ENCODE measurements around the gene SUGP1. TPM values are rescaled to one million over a fixed set of nuclear protein-coding genes. Genes with fewer than 3 reads are reported as not detected.

SUGP1 gene
- 10 to 100 TPM; 15.5 to 37.3 (median 24.0) TPM for total RNA-seq

GRCh38 chr19:19320361-19321140 lies at the start of gene SUGP1, which contains the start of gene MAU2:
Gene SUGP1 (minus strand): TSS chr19:19320509. CDS start chr19:19320496, 13 bp downstream.
Gene MAU2 (plus strand): TSS chr19:19320829. CDS start chr19:19320860, 31 bp downstream.
- TF ChIP-seq, protein P1, sequence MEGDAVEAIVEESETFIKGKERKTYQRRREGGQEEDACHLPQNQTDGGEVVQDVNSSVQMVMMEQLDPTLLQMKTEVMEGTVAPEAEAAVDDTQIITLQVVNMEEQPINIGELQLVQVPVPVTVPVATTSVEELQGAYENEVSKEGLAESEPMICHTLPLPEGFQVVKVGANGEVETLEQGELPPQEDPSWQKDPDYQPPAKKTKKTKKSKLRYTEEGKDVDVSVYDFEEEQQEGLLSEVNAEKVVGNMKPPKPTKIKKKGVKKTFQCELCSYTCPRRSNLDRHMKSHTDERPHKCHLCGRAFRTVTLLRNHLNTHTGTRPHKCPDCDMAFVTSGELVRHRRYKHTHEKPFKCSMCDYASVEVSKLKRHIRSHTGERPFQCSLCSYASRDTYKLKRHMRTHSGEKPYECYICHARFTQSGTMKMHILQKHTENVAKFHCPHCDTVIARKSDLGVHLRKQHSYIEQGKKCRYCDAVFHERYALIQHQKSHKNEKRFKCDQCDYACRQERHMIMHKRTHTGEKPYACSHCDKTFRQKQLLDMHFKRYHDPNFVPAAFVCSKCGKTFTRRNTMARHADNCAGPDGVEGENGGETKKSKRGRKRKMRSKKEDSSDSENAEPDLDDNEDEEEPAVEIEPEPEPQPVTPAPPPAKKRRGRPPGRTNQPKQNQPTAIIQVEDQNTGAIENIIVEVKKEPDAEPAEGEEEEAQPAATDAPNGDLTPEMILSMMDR (IDR thresholded peaks at IDR 0.05; ENCODE audit: low read depth) = no peak

GRCh38 chr19:19368087-19368486 lies 47.8 kb upstream of the SUGP1 start:
- TF ChIP-seq, protein P1 (IDR thresholded peaks at IDR 0.05; ENCODE audit: low read depth) = no peak

- TF ChIP-seq, protein P1 (IDR thresholded peaks at IDR 0.05; ENCODE audit: low read depth) = no peak
Observed at GRCh38 chr19:19366434-19367396, 46.4 kb upstream of the SUGP1 start.

DNA sequence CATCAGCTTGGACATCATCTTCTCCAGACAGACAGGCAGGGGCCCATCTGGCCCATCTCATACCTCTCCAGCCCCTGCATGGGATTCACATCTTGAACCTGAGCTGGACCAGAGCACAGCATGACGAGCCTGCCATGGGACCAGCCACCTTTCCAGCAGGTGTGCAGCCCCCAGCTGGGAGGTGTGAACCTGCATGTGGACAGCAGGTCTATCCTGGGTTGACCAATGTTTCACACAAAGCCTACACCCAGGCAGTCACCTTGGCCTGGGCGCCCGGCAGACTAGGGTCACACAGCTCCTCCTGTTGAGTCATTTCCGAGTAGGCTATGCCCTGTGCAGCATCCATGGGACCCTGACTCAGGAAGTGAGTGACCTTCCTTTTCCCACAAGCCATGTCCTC lies 41.8 kb upstream of the SUGP1 start:
- TF ChIP-seq, protein P1 (IDR thresholded peaks at IDR 0.05; ENCODE audit: low read depth) = no peak

GRCh38 chr19:19361075-19361594 lies 40.8 kb upstream of the SUGP1 start:
- TF ChIP-seq, protein P1 (IDR thresholded peaks at IDR 0.05; ENCODE audit: low read depth) = no peak

- TF ChIP-seq, protein P1 (IDR thresholded peaks at IDR 0.05; ENCODE audit: low read depth) = no peak
Observed at GRCh38 chr19:19356901-19357566, 36.7 kb upstream of the SUGP1 start.
